Bronchial epithelial cell (primary cell): Measurements from ENCODE around the gene AKR1A1. TPM values are rescaled to one million over a fixed set of nuclear protein-coding genes. Genes with fewer than 3 reads are reported as not detected.
"Not testable (repeated sequence)": the region's sequence is repeated elsewhere in the genome, so short reads cannot be mapped to it uniquely, and the experiment has no call there.

Source experiments
- DNase-seq: peaks from one replicate; pipeline ENCODE4 v3.0.0-alpha.2; 2010; ENCODE audit warnings: low read depth
- FAIRE-seq: peaks from 2 replicates; lab custom pipeline; 2011; peaks lifted over from hg19 to GRCh38; lab: Jason Lieb, UNC
- H3K27me3 ChIP-seq: 2 replicates; pipeline ENCODE4 v1.5.1; 2011; ENCODE audit warnings: low read length; ENCODE audit not compliant: control insufficient read depth, insufficient read depth
- H3K36me3 ChIP-seq: 2 replicates; pipeline ENCODE4 v1.5.1; 2011; ENCODE audit warnings: low read length; ENCODE audit not compliant: control insufficient read depth, insufficient read depth
- H3K4me3 ChIP-seq: 2 replicates; pipeline ENCODE4 v1.5.1; 2011; ENCODE audit warnings: mild to moderate bottlenecking, low read depth, low read length, control low read depth
- CTCF ChIP-seq: IDR thresholded peaks from 2 replicates; pipeline ENCODE4 v1.5.1; 2011; ENCODE audit warnings: mild to moderate bottlenecking, moderate library complexity, low read length, control low read depth, inconsistent platforms; ENCODE audit not compliant: insufficient read depth, severe bottlenecking
- total RNA-seq: library from RNA; depleted of rRNA; stranded (reverse); fragments of >200 nt; gene quantifications from 2 replicates; pipeline ENCODE4 v1.2.1, GENCODE V29; 2014

Gene AKR1A1
- total RNA-seq, 1 donor from 2014 or later = 145 TPM

- FAIRE-seq (no peak), DNase-seq (no peak)
- H3K36me3 ChIP-seq = no peaks in the 10 kb centered on the region
- TF ChIP-seq CTCF = no peak
- no peaks in the 10 kb centered on the region for H3K27me3 ChIP-seq
- no peak overlapping the region for H3K4me3 ChIP-seq
Observed at GRCh38 chr1:45586769-45587168, 36.1 kb downstream of the AKR1A1 start.

DNA sequence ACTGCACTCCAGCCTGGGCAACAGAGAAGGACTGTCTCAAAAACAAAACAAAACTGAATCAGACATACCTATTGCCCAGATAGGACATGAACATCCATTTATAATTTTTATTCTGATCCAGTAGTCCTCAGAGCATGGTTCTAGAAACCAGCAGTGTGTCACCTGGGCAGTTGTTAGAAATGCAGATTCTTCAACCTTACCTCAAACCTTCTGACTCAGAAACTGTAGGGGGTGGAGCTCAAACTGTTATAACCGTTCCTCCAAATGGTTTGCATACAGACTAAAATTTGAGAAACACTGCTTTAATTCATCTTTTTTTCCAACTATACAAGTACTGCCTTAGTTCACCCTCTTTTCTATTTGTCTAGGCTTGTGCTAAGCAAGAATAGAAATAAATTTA is 39.2 kb downstream of the AKR1A1 start:
- H3K4me3 ChIP-seq = no peak overlapping the region
- TF ChIP-seq CTCF = no peak
- no peaks in the 10 kb centered on the region for H3K27me3 ChIP-seq
- peak; percentile 45 for DNase-seq
- no peak for FAIRE-seq
- H3K36me3 ChIP-seq = peaks cover 4% of the 10 kb centered on the region

DNA sequence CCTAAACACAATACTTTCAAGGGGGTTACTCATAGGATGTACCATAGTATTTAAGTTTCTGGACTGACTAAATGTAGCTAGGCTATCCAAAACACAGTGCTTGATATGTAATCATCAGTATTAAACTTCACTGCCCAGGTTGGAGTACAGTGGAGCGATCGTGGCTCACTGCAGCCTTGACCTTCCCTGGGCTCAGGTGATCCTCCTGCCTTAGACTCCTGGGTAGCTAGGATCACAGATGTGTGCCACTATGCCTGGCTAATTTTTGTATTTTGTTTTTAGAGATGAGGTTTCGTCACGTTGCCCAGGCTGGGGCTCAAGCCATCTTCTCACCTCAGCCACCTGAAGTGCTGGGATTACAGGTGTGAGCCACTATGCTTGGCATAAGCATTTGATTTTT is 43.8 kb downstream of the AKR1A1 start:
- FAIRE-seq (no peak), DNase-seq (no peak)
- TF ChIP-seq CTCF = no peak
- Histone ChIP-seq H3K27me3 (no peaks in the 10 kb centered on the region), H3K4me3 (no peak overlapping the region), H3K36me3 (peaks cover 5% of the 10 kb centered on the region)

- not testable (repeated sequence) for FAIRE-seq, H3K4me3 ChIP-seq, H3K27me3 ChIP-seq, H3K36me3 ChIP-seq, DNase-seq
Observed at GRCh38 chr1:45596765-45597164, 46.1 kb downstream of the AKR1A1 start.

- Histone ChIP-seq H3K4me3 (no peak overlapping the region), H3K27me3 (no peaks in the 10 kb centered on the region), H3K36me3 (no peaks in the 10 kb centered on the region)
- DNase-seq (no peak), FAIRE-seq (no peak)
- no peak for TF ChIP-seq CTCF
Observed at GRCh38 chr1:45604239-45604638, 53.6 kb downstream of the AKR1A1 start.

DNA sequence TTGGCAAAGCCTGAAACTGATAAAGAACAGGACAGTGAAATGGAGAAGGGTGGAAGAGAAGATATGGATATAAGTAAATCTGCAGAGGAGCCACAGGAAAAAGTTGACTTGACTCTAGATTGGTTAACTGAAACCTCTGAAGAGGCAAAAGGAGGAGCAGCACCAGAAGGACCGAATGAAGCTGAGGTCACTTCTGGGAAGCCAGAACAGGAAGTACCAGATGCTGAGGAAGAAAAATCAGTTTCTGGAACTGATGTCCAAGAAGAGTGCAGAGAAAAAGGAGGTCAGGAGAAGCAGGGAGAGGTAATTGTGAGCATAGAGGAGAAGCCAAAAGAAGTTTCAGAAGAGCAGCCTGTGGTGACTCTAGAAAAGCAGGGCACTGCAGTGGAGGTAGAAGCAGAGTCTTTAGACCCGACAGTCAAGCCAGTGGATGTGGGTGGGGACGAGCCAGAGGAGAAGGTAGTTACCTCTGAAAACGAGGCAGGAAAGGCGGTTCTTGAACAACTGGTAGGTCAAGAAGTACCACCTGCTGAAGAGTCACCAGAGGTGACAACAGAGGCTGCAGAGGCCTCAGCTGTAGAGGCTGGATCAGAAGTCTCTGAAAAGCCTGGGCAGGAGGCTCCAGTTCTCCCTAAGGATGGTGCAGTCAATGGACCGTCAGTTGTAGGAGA is 56.9 kb downstream of the AKR1A1 start:
- FAIRE-seq (no peak), DNase-seq (no peak)
- no peaks in the 10 kb centered on the region for H3K36me3 ChIP-seq
- H3K27me3 ChIP-seq = no peaks in the 10 kb centered on the region
- no peak for TF ChIP-seq CTCF
- no peak overlapping the region for H3K4me3 ChIP-seq
